Left ventricle myocardium superior (tissue), 1 donor: ENCODE results near the gene PACS1. TPM values are rescaled to one million over a fixed set of nuclear protein-coding genes. Genes with fewer than 3 reads are reported as not detected.

Experiments used
- ATAC-seq: fragments of 200-7000 bp; cut with Tn5 transposase; one replicate; pipeline ENCODE4 v1.9.1; 2020; ENCODE audit warnings: mild to moderate bottlenecking, moderate library complexity
- DNase-seq: peaks from one replicate; pipeline ENCODE4 v3.0.0-alpha.2; 2020
- intact Hi-C: fragments of 100-400 bp; cut with micrococcal nuclease; formaldehyde crosslinking; loops from one replicate; pipeline ENCODE4 v1.11.0; 2022
- total RNA-seq: library from RNA; stranded (reverse); fragmentation: NEBNext Ultra II Directional; extraction: Animal tissue kit (Norgen Biotek cat#: 25700); gene quantifications from one replicate; pipeline ENCODE4 v1.2.1, GENCODE V29; 2021
- donor health status: DM: no; HTN: yes; CAD: no; lungs with severe emphysema.

Gene PACS1
- total RNA-seq, 1 donor from 2014 or later: 59.0 TPM

GRCh38 chr11:66261578-66261977, 191.5 kb downstream of the PACS1 start:
- DNase-seq (no peak), ATAC-seq (no peak)
- intact Hi-C loops: no loop called here

- DNase-seq (no peak), ATAC-seq (no peak)
- intact Hi-C loops: no loop called here
Observed at GRCh38 chr11:66262191-66262590, 192.1 kb downstream of the PACS1 start.

DNA sequence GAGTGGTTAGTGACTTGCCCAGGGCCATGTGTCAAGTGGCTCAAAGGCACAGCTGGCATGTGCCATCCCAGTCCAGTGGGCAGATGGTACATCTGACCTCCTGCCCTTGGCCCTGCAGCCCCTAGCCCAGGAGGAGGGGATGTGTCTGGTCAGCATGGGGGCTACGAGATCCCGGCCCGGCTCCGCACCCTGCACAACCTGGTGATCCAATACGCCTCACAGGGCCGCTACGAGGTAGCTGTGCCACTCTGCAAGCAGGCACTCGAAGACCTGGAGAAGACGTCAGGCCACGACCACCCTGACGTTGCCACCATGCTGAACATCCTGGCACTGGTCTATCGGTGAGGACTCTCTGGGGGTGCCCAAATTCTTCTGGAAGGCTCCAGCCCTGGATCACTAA, 192.6 kb downstream of the PACS1 start:
- intact Hi-C loops: no loop called here
- DNase-seq: no peak
- ATAC-seq: no peak

DNA sequence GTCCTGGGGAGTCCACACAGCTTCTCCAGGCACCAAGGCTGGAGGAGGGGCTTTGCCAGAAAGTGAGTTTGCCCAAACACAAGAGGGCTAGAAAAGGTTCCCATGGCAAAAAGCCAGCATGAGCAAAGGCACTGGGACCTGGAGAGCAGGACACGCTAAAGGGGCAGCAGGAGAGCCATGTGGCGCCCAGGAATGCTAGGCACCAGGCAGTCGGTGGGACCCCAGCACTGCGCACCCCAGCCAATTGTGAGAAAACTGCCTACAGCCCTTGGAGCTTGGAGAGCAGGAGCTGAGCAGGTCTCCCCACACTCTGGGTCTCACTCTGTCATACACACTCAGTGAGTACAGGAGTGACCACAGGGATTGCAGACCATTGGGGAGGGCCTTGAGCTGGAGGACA, 193.2 kb downstream of the PACS1 start:
- ATAC-seq (no peak), DNase-seq (no peak)
- intact Hi-C loops: no loop called here

- ATAC-seq (no peak), DNase-seq (no peak)
- intact Hi-C loops: no loop called here
Observed at GRCh38 chr11:66263785-66264184, 193.7 kb downstream of the PACS1 start.

DNA sequence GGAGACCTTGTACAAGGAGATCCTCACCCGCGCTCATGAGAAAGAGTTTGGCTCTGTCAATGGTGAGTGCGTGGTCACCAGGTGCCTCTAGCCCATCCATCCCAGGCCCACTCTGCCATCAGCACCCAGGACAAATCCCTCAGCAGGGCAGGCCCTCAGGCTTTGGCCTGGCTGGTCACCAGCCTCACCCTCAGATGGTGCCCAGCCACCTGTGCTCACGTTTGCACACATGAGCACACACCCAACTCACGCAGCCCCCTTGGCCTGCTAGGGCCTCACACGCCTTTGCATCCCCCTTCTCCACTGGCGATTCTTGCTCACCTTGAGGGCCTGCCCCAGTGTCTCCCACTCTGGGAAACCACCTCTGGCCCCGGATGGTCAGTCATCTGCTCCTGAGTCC, 194.3 kb downstream of the PACS1 start:
- intact Hi-C loops: no loop called here
- ATAC-seq: no peak
- DNase-seq: no peak

DNA sequence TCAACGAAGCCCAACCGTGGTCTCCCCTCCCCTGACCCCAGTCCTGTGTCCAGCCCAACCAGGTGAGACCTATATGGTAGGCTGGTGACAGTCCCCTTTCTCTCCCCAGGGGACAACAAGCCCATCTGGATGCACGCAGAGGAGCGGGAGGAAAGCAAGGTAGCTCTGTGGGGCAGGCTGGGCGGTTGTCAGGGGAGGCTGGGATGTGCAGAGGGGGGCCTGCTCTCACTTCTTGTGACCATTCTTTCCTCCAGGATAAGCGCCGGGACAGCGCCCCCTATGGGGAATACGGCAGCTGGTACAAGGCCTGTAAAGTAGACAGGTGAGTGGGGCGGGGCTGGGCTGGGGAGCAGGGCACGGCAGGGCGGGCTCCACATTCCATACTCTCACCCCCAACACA, 194.8 kb downstream of the PACS1 start:
- no peak for DNase-seq
- ATAC-seq: no peak
- intact Hi-C loops: no loop called here

DNA sequence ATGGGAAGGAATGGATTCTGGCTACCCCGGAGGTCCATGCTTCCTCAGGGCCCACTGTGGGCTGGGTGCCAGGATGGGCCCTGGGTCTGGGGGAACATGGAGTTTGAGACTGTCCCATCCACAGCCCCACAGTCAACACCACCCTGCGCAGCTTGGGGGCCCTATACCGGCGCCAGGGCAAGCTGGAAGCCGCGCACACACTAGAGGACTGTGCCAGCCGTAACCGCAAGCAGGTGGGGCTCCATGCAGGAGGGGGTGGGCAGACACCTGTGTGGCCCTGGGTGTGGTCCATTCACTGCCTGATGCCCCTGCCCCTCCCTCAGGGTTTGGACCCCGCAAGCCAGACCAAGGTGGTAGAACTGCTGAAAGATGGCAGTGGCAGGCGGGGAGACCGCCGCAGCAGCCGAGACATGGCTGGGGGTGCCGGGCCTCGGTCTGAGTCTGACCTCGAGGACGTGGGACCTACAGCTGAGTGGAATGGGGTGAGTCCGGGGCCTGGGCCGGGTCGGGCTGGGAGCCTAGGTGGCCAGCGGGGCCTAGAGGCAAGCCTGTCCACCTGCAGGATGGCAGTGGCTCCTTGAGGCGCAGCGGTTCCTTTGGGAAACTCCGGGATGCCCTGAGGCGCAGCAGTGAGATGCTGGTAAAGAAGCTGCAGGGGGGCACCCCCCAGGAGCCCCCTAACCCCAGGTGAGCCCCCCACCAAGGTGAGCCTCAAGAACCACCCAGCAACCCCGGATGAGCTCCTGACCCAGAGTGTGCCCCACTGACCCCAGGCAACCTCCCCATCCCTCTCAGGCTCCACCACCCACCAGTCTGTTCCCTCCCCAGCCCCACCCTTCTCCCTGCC, 195.7 kb downstream of the PACS1 start:
- DNase-seq (no peak), ATAC-seq (no peak)
- intact Hi-C loops: no loop called here

DNA sequence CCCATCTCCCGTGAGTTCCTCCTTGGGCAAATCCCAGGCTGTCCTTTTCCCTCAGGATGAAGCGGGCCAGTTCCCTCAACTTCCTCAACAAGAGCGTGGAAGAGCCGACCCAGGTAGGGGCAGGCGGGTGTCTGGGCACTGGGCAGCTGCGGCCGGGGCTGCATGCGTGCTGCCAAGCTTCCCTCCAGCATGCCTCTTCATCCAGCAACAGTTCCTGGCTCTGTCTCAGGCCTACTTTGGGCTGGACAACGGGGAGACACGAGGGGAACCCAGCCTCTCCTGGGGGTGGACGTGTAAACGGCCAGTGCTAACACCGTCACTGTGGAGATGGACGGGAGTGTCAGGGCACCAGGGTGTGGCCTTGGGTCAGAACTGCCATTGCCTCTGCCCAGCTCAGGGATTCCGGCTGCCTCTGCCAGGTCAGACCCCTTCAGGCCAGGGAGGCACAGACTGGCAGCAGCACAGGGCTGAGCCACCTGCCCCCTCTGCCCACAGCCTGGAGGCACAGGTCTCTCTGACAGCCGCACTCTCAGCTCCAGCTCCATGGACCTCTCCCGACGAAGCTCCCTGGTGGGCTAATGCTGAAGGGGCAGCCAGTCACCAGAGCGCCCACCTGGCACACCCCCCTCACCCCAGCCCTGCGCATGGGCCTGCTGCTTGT, 196.4 kb downstream of the PACS1 start:
- DNase-seq: peak; percentile 44
- ATAC-seq: no peak
- intact Hi-C loops: no loop called here

- intact Hi-C loops: no loop called here
- peak; percentile 1 for ATAC-seq
Observed at GRCh38 chr11:66267039-66267378, 196.9 kb downstream of the PACS1 start.

GRCh38 chr11:66267379-66268243, 197.5 kb downstream of the PACS1 start:
- intact Hi-C loops: no loop called here
- DNase-seq (peak; percentile 95), ATAC-seq (peak; percentile 86)

More at GRCh38 chr11:66267039-66267378, 196.9 kb downstream of the PACS1 start:
- DNase-seq: no peak

- ATAC-seq (peak; percentile 86), DNase-seq (peak; percentile 100)
- intact Hi-C loops: no loop called here
Observed at GRCh38 chr11:66268244-66268951, 198.3 kb downstream of the PACS1 start, which contains the start of gene RAB1B. Gene RAB1B (plus strand): TSS chr11:66268639. CDS start chr11:66268680, 41 bp downstream.

GRCh38 chr11:66268952-66269905, 199.2 kb downstream of the PACS1 start:
- intact Hi-C loops: no loop called here
- DNase-seq (peak; percentile 51), ATAC-seq (no peak)

DNA sequence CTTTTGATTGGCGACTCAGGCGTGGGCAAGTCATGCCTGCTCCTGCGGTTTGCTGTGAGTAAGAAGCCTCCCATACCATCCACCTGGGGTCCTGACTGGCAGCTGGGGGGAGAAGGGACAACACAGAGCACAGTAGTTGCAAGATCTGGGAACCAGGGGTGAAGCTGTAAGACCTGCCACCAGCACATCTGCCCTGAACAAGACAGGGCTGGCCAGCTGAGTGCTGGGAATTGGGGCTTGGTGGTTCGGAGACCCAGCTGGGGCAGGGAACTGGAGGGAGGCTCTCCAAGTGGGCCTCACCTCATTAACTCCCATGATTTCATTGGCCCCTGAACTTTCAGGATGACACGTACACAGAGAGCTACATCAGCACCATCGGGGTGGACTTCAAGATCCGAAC, 201.7 kb downstream of the PACS1 start:
- no peak for DNase-seq
- intact Hi-C loops: no loop called here
- no peak for ATAC-seq

DNA sequence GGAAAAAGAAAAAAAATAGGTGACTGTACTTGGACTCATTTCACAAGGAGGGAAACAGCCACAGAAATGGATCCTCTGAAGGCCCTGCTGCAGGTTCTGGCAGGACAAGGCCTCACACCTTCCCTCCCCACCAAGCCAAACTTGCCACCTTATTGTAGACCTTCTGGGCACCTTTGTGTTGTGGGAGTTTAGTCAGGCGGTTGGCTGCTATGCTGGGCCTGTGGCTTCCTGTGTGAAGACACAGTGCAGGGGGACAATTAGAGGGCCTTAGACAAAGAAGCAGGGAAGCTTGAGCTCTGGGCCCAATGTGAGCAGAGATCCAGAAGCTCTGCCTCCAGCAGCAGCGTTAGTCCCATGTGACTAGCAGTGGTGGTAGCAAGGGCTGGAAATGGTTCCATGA, 202.5 kb downstream of the PACS1 start:
- intact Hi-C loops: no loop called here
- DNase-seq (no peak), ATAC-seq (no peak)

DNA sequence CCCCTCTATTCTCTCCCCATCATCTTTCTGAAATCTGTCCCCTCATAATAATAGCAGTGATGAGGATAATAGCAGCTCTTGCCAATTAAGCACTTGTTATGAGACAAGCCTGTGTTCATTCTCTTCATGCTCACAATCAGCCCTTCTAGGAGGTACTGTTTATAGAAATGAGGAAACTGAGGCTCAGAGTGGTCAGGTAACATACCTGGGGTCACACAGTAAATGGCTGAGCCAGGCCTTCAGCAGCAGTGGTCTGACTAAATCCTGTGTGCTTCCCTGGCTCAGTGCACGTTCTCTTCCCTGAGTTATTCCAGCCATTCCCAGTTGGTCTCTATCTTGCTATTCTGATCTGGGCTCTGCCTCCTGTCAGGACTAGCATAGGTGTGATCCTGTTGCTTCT, 204.1 kb downstream of the PACS1 start:
- DNase-seq: no peak
- no peak for ATAC-seq
- intact Hi-C loops: no loop called here

DNA sequence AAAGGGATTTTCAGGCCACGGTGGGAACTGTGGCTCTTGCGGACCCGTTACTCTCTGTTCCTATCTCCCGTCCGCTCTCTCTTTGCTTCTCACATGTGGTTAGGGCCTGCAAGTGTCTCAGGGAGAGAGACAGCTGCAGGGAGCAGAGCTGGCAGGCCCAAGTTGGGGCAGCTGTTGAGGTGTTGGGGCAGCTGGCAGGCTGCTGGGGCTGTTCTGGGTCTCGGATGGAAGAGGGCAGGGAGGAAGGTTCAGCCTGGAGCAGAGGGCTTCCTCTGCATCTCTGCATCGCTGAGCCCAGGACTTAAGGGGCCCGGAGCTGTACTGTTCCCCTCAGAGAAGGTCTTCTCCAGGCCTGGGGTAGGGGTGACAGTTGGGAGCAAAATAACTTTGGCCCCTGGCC, 205.3 kb downstream of the PACS1 start:
- intact Hi-C loops: no loop called here
- no peak for ATAC-seq
- no peak for DNase-seq

DNA sequence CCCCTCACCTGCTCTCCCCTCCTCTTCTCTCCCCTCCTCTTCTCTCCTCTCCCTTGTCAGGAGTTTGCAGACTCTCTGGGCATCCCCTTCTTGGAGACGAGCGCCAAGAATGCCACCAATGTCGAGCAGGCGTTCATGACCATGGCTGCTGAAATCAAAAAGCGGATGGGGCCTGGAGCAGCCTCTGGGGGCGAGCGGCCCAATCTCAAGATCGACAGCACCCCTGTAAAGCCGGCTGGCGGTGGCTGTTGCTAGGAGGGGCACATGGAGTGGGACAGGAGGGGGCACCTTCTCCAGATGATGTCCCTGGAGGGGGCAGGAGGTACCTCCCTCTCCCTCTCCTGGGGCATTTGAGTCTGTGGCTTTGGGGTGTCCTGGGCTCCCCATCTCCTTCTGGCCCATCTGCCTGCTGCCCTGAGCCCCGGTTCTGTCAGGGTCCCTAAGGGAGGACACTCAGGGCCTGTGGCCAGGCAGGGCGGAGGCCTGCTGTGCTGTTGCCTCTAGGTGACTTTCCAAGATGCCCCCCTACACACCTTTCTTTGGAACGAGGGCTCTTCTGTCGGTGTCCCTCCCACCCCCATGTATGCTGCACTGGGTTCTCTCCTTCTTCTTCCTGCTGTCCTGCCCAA, 206.0 kb downstream of the PACS1 start:
- intact Hi-C loops: no loop called here
- DNase-seq (no peak), ATAC-seq (no peak)
